Smooth muscle cell of the brain vasculature (primary cell): Measurements from ENCODE around the gene ABL1.
"Not testable (repeated sequence)": the region's sequence is repeated elsewhere in the genome, so short reads cannot be mapped to it uniquely, and the experiment has no call there.

Experiments
- DNase-seq: peaks from one replicate; pipeline ENCODE4 v3.0.0-alpha.2; 2012; ENCODE audit warnings: low read depth, low spot score

The ABL1 gene

GRCh38 chr9:130834371-130835336, at the start of gene ABL1:
ABL1 (plus strand) TSS chr9:130835254; CDS start chr9:130835447, 193 bp downstream.
- DNase-seq: no peak

- no peak for DNase-seq
Observed at GRCh38 chr9:130785940-130786508, 49.0 kb upstream of the ABL1 start.

- no peak for DNase-seq
Observed at GRCh38 chr9:130786526-130786925, 48.5 kb upstream of the ABL1 start.

GRCh38 chr9:130789747-130790672, 45.0 kb upstream of the ABL1 start:
- no peak for DNase-seq

GRCh38 chr9:130791303-130791894, 43.7 kb upstream of the ABL1 start:
- DNase-seq: no peak

- no peak for DNase-seq
Observed at GRCh38 chr9:130793589-130793988, 41.5 kb upstream of the ABL1 start.

GRCh38 chr9:130794021-130794420, 41.0 kb upstream of the ABL1 start:
- DNase-seq: not testable (repeated sequence)

GRCh38 chr9:130794423-130794822, 40.6 kb upstream of the ABL1 start:
- not testable (repeated sequence) for DNase-seq

- DNase-seq: no peak
Observed at GRCh38 chr9:130794923-130795495, 40.0 kb upstream of the ABL1 start.

GRCh38 chr9:130803116-130803515, 31.9 kb upstream of the ABL1 start:
- DNase-seq: not testable (repeated sequence)

- no peak for DNase-seq
Observed at GRCh38 chr9:130805510-130806326, 29.3 kb upstream of the ABL1 start.

- no peak for DNase-seq
Observed at GRCh38 chr9:130806327-130806716, 28.7 kb upstream of the ABL1 start.

GRCh38 chr9:130810609-130811136, 24.4 kb upstream of the ABL1 start:
- DNase-seq: no peak

- DNase-seq: no peak
Observed at GRCh38 chr9:130815242-130815808, 19.7 kb upstream of the ABL1 start.

GRCh38 chr9:130817914-130818313, 17.1 kb upstream of the ABL1 start:
- DNase-seq: no peak

- DNase-seq: no peak
Observed at GRCh38 chr9:130820135-130820738, 14.8 kb upstream of the ABL1 start.

GRCh38 chr9:130823435-130823834, 11.6 kb upstream of the ABL1 start:
- no peak for DNase-seq

GRCh38 chr9:130824079-130824478, 11.0 kb upstream of the ABL1 start:
- DNase-seq: no peak
